HEK293T (cell line): Measurements from ENCODE around the gene CLPX.
"Not testable (repeated sequence)": the region's sequence is repeated elsewhere in the genome, so short reads cannot be mapped to it uniquely, and the experiment has no call there.

Source experiments
- ARNT ChIP-seq: fragments of 450-650 bp; IDR thresholded peaks from 2 replicates; pipeline ENCODE4 v1.6.1; 2017; ENCODE audit warnings: mild to moderate bottlenecking
- BHLHE40 ChIP-seq: fragments of 450-650 bp; IDR thresholded peaks from 2 replicates; pipeline ENCODE4 v1.6.1; 2016; ENCODE audit warnings: mild to moderate bottlenecking, moderate library complexity, borderline replicate concordance
- ELF4 ChIP-seq: fragments of 450-650 bp; IDR thresholded peaks from 2 replicates; pipeline ENCODE4 v1.6.1; 2017; ENCODE audit warnings: antibody characterized with exemption
- FOXA1 ChIP-seq: fragments of 450-650 bp; IDR thresholded peaks from 2 replicates; pipeline ENCODE4 v1.6.1; 2016; ENCODE audit warnings: mild to moderate bottlenecking
- FOXM1 ChIP-seq: fragments of 450-650 bp; IDR thresholded peaks from 2 replicates; pipeline ENCODE4 v1.6.1; 2017; ENCODE audit warnings: mild to moderate bottlenecking, borderline replicate concordance
- LEF1 ChIP-seq: fragments of 450-650 bp; IDR thresholded peaks from 2 replicates; pipeline ENCODE4 v1.6.1; 2017; ENCODE audit warnings: mild to moderate bottlenecking, borderline replicate concordance
- SP1 ChIP-seq: fragments of 450-650 bp; IDR thresholded peaks from 2 replicates; pipeline ENCODE4 v1.6.1; 2017
- SUZ12 ChIP-seq: fragments of 450-650 bp; IDR thresholded peaks from 2 replicates; pipeline ENCODE4 v1.6.1; 2016; ENCODE audit warnings: mild to moderate bottlenecking
- TARDBP ChIP-seq: fragments of 450-650 bp; IDR thresholded peaks from 2 replicates; pipeline ENCODE4 v1.6.1; 2016
- ZNF384 ChIP-seq: fragments of 450-650 bp; IDR thresholded peaks from 2 replicates; pipeline ENCODE4 v1.6.1; 2016
- TF ChIP-seq, protein P1 (sequence below): fragments of 450-650 bp; IDR thresholded peaks from 2 replicates; pipeline ENCODE4 v1.6.1; 2016

DNA sequence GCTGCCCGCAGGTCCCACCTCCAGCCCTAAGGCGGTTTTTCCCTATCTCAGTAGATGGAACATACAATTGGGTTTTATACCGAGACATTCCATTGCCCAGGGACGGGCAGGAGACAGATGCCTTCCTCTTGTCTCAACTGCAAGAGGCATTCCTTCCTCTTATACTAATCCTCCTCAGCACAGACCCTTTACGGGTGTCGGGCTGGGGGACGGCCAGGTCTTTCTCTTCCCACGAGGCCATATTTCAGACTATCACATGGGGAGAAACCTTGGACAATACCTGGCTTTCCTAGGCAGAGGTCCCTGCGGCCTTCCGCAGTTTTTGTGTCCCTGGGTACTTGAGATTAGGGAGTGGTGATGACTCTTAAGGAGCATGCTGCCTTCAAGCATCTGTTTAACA is 41.8 kb upstream of the CLPX start:
- not testable (repeated sequence) for TF ChIP-seq LEF1, TARDBP, ARNT, SP1, SUZ12, FOXM1, ZNF384, ELF4, BHLHE40, FOXA1
- TF ChIP-seq, protein P1, sequence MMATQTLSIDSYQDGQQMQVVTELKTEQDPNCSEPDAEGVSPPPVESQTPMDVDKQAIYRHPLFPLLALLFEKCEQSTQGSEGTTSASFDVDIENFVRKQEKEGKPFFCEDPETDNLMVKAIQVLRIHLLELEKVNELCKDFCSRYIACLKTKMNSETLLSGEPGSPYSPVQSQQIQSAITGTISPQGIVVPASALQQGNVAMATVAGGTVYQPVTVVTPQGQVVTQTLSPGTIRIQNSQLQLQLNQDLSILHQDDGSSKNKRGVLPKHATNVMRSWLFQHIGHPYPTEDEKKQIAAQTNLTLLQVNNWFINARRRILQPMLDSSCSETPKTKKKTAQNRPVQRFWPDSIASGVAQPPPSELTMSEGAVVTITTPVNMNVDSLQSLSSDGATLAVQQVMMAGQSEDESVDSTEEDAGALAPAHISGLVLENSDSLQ: not testable (repeated sequence)
